Measurements from ENCODE around the gene ARID1B.
A peak's percentile ranks its signal among the peaks of the same experiment; 100 is the strongest.

ARID1B gene

DNA sequence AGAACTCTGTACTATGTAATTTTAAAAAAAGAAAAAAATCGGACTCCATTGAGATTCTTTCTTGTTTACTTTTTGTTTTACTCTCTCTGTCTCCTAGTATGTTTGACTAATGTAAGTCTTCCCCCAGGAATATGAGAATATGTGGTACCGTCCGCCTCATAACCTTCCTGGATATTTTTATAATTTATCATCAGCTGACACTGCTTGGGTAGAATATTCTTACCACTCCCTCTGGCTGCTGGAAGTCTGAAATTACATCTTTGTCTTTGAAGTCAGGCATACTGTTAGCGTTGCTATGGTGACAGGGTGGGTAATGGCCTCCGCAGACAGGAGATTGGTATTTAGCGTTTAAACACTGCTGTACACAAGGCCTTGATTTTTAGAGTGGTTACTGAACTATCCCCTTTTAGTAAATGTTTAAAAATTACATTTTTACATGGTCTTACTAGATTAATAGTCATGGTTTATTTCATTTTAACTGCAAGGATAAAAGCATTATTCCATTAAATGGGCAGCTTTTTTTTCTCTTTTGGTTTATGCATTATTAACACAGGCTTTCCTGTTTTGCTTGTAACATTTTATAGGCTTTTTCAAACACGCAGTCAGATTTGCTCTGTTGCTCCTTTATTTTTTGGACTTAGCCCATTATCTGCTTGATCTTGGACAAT is 176.4 kb downstream of the ARID1B start (continued):
- TF ChIP-seq EGR2 (tag by site-specific recombination; IDR thresholded peaks at IDR 0.05; ENCODE audit: low read depth) (no peak), ZNF600 (tag by site-specific recombination; IDR thresholded peaks at IDR 0.05) (no peak), ZNF670 (tag by site-specific recombination; IDR thresholded peaks at IDR 0.05; ENCODE audit: low read depth) (no peak), PRDM6 (tag by site-specific recombination; IDR thresholded peaks at IDR 0.05) (peak; percentile 96), ZNF121 (tag by site-specific recombination; IDR thresholded peaks at IDR 0.05) (no peak), ZNF449 (tag by site-specific recombination; IDR thresholded peaks at IDR 0.05) (no peak), ZNF391 (tag by site-specific recombination; IDR thresholded peaks at IDR 0.05; ENCODE audit: borderline replicate concordance, low read depth) (no peak), GLIS2 (tag by site-specific recombination; IDR thresholded peaks at IDR 0.05) (no peak), ZNF768 (tag by site-specific recombination; IDR thresholded peaks at IDR 0.05) (no peak), CTCF (tag by site-specific recombination; IDR thresholded peaks at IDR 0.05) (peak; percentile 53; the same call in 1 of the 2 replicates), ZNF704 (tag by site-specific recombination; IDR thresholded peaks at IDR 0.05) (no peak), ZXDB (tag by site-specific recombination; IDR thresholded peaks at IDR 0.05) (no peak), ZNF830 (tag by site-specific recombination; IDR thresholded peaks at IDR 0.05; ENCODE audit: low read depth) (no peak), ZNF629 (tag by site-specific recombination; IDR thresholded peaks at IDR 0.05) (peak; percentile 68), TRIM28 (IDR thresholded peaks at IDR 0.05; ENCODE audit: borderline replicate concordance, low read length) (peak; percentile 95; the same call in 1 of the 2 replicates), SP3 (tag by site-specific recombination; IDR thresholded peaks at IDR 0.05) (no peak), REST (tag by site-specific recombination; IDR thresholded peaks at IDR 0.05) (no peak), ATF2 (tag by site-specific recombination; IDR thresholded peaks at IDR 0.05; ENCODE audit: low read depth) (no peak), ZNF623 (tag by site-specific recombination; IDR thresholded peaks at IDR 0.05) (no peak), ZNF692 (tag by site-specific recombination; IDR thresholded peaks at IDR 0.05) (peak; percentile 34; the same call in 1 of the 2 replicates), HOXC10 (CRISPR knock-in tag; IDR thresholded peaks at IDR 0.05) (no peak), ZNF626 (tag by site-specific recombination; IDR thresholded peaks at IDR 0.05) (no peak)
- TF ChIP-seq, protein P1, sequence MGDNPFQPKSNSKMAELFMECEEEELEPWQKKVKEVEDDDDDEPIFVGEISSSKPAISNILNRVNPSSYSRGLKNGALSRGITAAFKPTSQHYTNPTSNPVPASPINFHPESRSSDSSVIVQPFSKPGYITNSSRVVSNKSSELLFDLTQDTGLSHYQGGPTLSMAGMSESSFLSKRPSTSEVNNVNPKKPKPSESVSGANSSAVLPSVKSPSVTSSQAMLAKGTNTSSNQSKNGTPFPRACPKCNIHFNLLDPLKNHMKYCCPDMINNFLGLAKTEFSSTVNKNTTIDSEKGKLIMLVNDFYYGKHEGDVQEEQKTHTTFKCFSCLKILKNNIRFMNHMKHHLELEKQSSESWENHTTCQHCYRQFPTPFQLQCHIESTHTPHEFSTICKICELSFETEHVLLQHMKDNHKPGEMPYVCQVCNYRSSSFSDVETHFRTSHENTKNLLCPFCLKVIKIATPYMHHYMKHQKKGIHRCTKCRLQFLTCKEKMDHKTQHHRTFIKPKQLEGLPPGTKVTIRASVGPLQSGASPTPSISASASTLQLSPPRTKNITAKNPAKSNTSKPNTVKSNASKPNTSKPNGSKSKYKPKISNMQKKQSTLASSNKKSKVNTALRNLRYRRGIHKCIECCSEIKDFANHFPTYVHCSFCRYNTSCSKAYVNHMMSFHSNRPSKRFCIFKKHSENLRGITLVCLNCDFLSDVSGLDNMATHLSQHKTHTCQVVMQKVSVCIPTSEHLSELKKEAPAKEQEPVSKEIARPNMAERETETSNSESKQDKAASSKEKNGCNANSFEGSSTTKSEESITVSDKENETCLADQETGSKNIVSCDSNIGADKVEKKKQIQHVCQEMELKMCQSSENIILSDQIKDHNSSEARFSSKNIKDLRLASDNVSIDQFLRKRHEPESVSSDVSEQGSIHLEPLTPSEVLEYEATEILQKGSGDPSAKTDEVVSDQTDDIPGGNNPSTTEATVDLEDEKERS (tag by site-specific recombination; IDR thresholded peaks at IDR 0.05) = no peak

Data from HEK293 (cell line).